KBM-7 (cell line): ENCODE data around the gene TRAF7.
A peak's percentile ranks its signal among the peaks of the same experiment; 100 is the strongest.
"Not testable (repeated sequence)": the region's sequence is repeated elsewhere in the genome, so short reads cannot be mapped to it uniquely, and the experiment has no call there.

ENCODE experiments used
- DNase-seq: peaks from one replicate; pipeline ENCODE4 v3.0.0-alpha.2; 2015
- in situ Hi-C: fragments of 300-500 bp; cut with MboI; formaldehyde crosslinking; loops from 2 replicates; pipeline ENCODE4 v1.14.3; 2020; ENCODE audit warnings: low sequenced_read_pairs, low pct_unique_long_range_greater_than_20kb, mixed read lengths

TRAF7 gene

GRCh38 chr16:2190002-2190658 is 34.5 kb downstream of the TRAF7 start:
- no peak for DNase-seq
- in situ Hi-C loops: no loop called here

GRCh38 chr16:2190659-2191445 is 35.3 kb downstream of the TRAF7 start:
- in situ Hi-C loops: no loop called here
- no peak for DNase-seq

- DNase-seq: no peak
- in situ Hi-C loops: no loop called here
Measured at GRCh38 chr16:2191446-2191706, 35.8 kb downstream of the TRAF7 start.

- no peak for DNase-seq
- in situ Hi-C loops: no loop called here
Measured at GRCh38 chr16:2194166-2194834, 38.7 kb downstream of the TRAF7 start.

- in situ Hi-C loops: no loop called here
- DNase-seq: peak; percentile 69
Measured at GRCh38 chr16:2194852-2195321, 39.3 kb downstream of the TRAF7 start.

- no peak for DNase-seq
Measured at GRCh38 chr16:2195322-2196161, 40.0 kb downstream of the TRAF7 start.

GRCh38 chr16:2196162-2196980 is 40.8 kb downstream of the TRAF7 start, which contains the start of gene CASKIN1:
CASKIN1 (minus strand) TSS chr16:2196605; CDS start chr16:2196432, 173 bp downstream.
- no peak for DNase-seq

More at GRCh38 chr16:2195322-2196161, 40.0 kb downstream of the TRAF7 start:
- in situ Hi-C loops: no loop called here

GRCh38 chr16:2196981-2197511 is 41.5 kb downstream of the TRAF7 start:
- in situ Hi-C loops: no loop called here
- DNase-seq: no peak

More at GRCh38 chr16:2196162-2196980, 40.8 kb downstream of the TRAF7 start, which contains the start of gene CASKIN1:
- in situ Hi-C loops: no loop called here

- in situ Hi-C loops: no loop called here
- no peak for DNase-seq
Measured at GRCh38 chr16:2197765-2198164, 42.2 kb downstream of the TRAF7 start.

GRCh38 chr16:2198283-2198682 is 42.7 kb downstream of the TRAF7 start:
- in situ Hi-C loops: no loop called here
- DNase-seq: no peak

GRCh38 chr16:2199095-2199494 is 43.5 kb downstream of the TRAF7 start:
- DNase-seq: no peak
- in situ Hi-C loops: no loop called here

- in situ Hi-C loops: no loop called here
- DNase-seq: no peak
Measured at GRCh38 chr16:2199621-2200139, 44.1 kb downstream of the TRAF7 start.

- DNase-seq: no peak
- in situ Hi-C loops: no loop called here
Measured at GRCh38 chr16:2200313-2200712, 44.7 kb downstream of the TRAF7 start.

GRCh38 chr16:2203119-2203688 is 47.6 kb downstream of the TRAF7 start:
- DNase-seq, in situ Hi-C loops: not testable (repeated sequence)

GRCh38 chr16:2204416-2205103 is 49.0 kb downstream of the TRAF7 start:
- in situ Hi-C loops: no loop called here
- no peak for DNase-seq

- DNase-seq: peak; percentile 87
- in situ Hi-C loops: no loop called here
Measured at GRCh38 chr16:2205104-2205966, 49.8 kb downstream of the TRAF7 start, which contains the start of gene MLST8. MLST8 (plus strand) TSS chr16:2205454; CDS start chr16:2206086, 632 bp downstream.
